BJ (cell line): ENCODE measurements around the gene ECHDC3. TPM values are rescaled to one million over a fixed set of nuclear protein-coding genes. Genes with fewer than 3 reads are reported as not detected.

Experiments used
- CTCF ChIA-PET: fragments of 350-600 bp; formaldehyde crosslinking; extraction: SDS; loops from one replicate; lab custom pipeline; 2021; ENCODE audit warnings: antibody characterized with exemption, inconsistent platforms; lab: Yijun Ruan, JAX
- POLR2A ChIA-PET: fragments of 300-600 bp; sonication (Branson Sonifier 250); formaldehyde crosslinking; extraction: SDS; loops from one replicate; lab custom pipeline; 2021; ENCODE audit warnings: antibody characterized with exemption; lab: Charles Lee
- DNase-seq: peaks from one replicate; pipeline ENCODE4 v3.0.0-alpha.2; 2011; ENCODE audit warnings: low read depth
- H3K27me3 ChIP-seq: 2 replicates; pipeline ENCODE4 v1.6.0; 2011; ENCODE audit warnings: low read length; ENCODE audit not compliant: control insufficient read depth, insufficient read depth
- H3K36me3 ChIP-seq: 2 replicates; pipeline ENCODE4 v1.5.1; 2011; ENCODE audit warnings: low read length; ENCODE audit not compliant: control insufficient read depth, insufficient read depth
- H3K4me3 ChIP-seq: 2 replicates; pipeline ENCODE4 v1.5.1; 2011; ENCODE audit warnings: low read depth, mild to moderate bottlenecking, control low read depth, low read length
- CTCF ChIP-seq: IDR thresholded peaks from 2 replicates; pipeline ENCODE4 v1.5.1; 2011; ENCODE audit warnings: low read depth, mild to moderate bottlenecking, control low read depth, inconsistent platforms, low read length, moderate library complexity; ENCODE audit not compliant: insufficient read depth
- polyA plus RNA-seq: library from polyadenylated mRNA; depleted of rRNA; stranded (reverse); fragments of >200 nt; gene quantifications from 2 replicates; pipeline ENCODE4 v1.2.3, GENCODE V29; 2011

The ECHDC3 gene
- polyA plus RNA-seq, 1 experiment = 13.4 TPM

- no peak for DNase-seq
- ChIA-PET CTCF (interaction anchor here (1.2 kb wide), 1 partner anchor 240 kb away, joined by 8 read pairs; no protein-coding TSS in a partner anchor), POLR2A (no interaction called here)
- Histone ChIP-seq H3K27me3 (no peaks in the 10 kb centered on the region), H3K36me3 (peaks cover 7% of the 10 kb centered on the region), H3K4me3 (no peak overlapping the region)
- no peak for TF ChIP-seq CTCF
These were observed 12.0 kb downstream of the ECHDC3 start for GRCh38 chr10:11754173-11754572.

- Histone ChIP-seq H3K27me3 (no peaks in the 10 kb centered on the region), H3K36me3 (peaks cover 7% of the 10 kb centered on the region), H3K4me3 (no peak overlapping the region)
- no peak for TF ChIP-seq CTCF
- ChIA-PET CTCF (interaction anchor here (1.2 kb wide), 1 partner anchor 240 kb away, joined by 8 read pairs; no protein-coding TSS in a partner anchor), POLR2A (no interaction called here)
- DNase-seq = no peak
These were observed 12.4 kb downstream of the ECHDC3 start for GRCh38 chr10:11754620-11755019.

DNA sequence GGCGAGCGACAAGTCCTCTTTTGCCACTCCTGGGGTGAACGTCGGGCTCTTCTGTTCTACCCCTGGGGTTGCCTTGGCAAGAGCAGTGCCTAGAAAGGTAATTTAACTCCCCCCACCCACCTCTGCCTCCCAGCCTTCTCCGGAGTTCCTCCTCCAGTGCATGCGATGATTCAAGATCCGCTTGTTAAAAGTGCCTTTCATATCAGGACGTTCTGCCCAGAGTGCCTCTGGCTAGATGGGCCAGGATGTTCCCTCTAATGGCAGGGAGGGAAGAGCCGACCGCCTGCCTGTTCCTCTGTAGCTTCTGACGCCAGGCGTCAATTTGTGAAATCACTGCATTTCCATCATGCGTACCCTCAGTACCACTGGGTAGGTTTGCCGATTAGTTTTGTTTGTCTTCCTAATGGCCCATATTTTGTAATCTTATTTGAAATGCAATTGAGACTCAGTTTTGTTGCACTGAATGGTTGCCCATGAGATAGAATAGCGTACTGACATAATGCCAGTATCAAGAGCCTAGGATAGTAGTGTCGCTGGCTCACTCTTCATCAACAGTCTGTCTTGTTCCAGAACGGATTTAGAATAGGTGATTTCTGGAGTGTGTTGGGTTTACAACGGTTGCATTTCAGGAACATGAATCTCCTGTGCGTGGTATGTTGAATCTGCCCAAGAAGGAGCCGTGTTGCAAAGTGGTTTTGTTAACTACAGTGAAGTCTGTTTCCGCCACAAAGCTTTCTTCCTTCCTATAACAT lies 13.5 kb downstream of the ECHDC3 start:
- POLR2A ChIA-PET = no interaction called here
- no peak for TF ChIP-seq CTCF
- H3K4me3 ChIP-seq = no peak overlapping the region
- no peaks in the 10 kb centered on the region for H3K27me3 ChIP-seq
- peaks cover 7% of the 10 kb centered on the region for H3K36me3 ChIP-seq
- DNase-seq = no peak
- CTCF ChIA-PET = interaction anchor here (1.0 kb wide), 1 partner anchor 27 kb away, joined by 3 read pairs; no protein-coding TSS in a partner anchor

GRCh38 chr10:11756766-11757315 lies 14.7 kb downstream of the ECHDC3 start:
- POLR2A ChIA-PET = no interaction called here
- CTCF ChIA-PET = interaction anchor here (0.5 to 4.8 kb wide), 22 partner anchors 9 to 758 kb away, joined by 3 to 48 read pairs (median 5); partner anchors contain the start of gene ECHDC3

More at GRCh38 chr10:11756766-11757315, 14.7 kb downstream of the ECHDC3 start:
- H3K27me3 ChIP-seq = no peaks in the 10 kb centered on the region
- no peak for TF ChIP-seq CTCF
- H3K4me3 ChIP-seq = no peak overlapping the region
- peaks cover 6% of the 10 kb centered on the region for H3K36me3 ChIP-seq
- DNase-seq = no peak
